Muscle layer of duodenum (tissue), 2 donors: Measurements from ENCODE around the gene NR3C1.

Experiments
- H3K27ac ChIP-seq: one replicate; pipeline ENCODE4 v1.7.0; 2013; ENCODE audit warnings: mild to moderate bottlenecking, low read length
- H3K27me3 ChIP-seq: one replicate; pipeline ENCODE4 v1.7.0; 2013; ENCODE audit warnings: low read depth, mild to moderate bottlenecking, control low read depth, low read length
- H3K36me3 ChIP-seq, 2 donors: one replicate each; pipeline ENCODE4 v1.7.0; 2013; ENCODE audit warnings: low read length in 2 of 2, control low read depth in 1 of 2, mild to moderate bottlenecking in 1 of 2; ENCODE audit not compliant: insufficient read depth in 2 of 2, control insufficient read depth in 1 of 2
- H3K4me1 ChIP-seq, 2 donors: one replicate each; pipeline ENCODE4 v1.7.0; 2013; ENCODE audit warnings: low read length in 2 of 2, mild to moderate bottlenecking in 2 of 2, control low read depth in 1 of 2, moderate library complexity in 1 of 2; ENCODE audit not compliant: insufficient read depth in 2 of 2, control insufficient read depth in 1 of 2
- H3K4me3 ChIP-seq, 2 donors: one replicate each; pipeline ENCODE4 v1.7.0; 2013; ENCODE audit warnings: low read length in 2 of 2, low read depth in 1 of 2, mild to moderate bottlenecking in 1 of 2
- H3K9me3 ChIP-seq, 2 donors: one replicate each; pipeline ENCODE4 v1.7.0; 2013; ENCODE audit warnings: low read length in 2 of 2, control low read depth in 1 of 2, mild to moderate bottlenecking in 1 of 2; ENCODE audit not compliant: control insufficient read depth in 1 of 2
- donor health status: healthy.

NR3C1 gene

DNA sequence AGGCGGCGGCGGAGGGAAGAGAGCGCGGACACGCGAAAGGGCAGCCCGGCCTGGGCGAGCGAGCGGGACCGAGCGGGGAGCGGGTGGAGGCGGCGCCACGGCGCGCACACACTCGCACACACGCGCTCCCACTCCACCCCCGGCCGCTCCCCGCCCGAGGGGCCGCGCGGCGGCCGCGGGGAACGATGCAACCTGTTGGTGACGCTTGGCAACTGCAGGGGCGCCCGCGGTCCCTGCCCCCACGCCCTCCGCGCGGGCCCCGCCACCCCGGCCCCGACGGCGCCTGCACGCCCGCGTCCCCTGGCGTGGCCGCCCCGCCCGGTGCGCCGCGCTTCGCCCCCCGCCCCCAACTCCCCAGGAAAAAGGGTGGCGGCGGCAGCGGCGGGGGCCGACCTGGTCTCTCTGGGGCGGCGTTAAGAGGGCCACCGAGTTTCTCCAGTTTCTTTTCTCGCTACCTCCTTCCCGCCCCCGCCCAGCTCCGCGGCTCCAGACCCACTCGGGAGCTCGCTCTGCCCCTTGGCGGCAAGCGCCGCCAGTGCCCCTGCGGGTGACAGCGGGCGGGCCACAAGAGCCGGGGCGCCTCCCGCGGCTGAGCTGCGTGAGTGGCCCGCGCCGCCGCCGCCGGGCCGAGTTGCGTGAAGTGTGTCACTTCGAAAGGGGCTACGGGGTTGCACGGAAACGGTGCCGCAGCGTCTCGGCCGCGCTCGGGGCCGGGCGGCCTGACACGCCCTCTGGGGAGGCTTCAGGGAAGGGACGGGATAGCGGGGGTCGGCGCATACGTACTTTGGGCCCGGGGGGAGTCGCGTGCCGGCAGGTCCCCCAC is at the start of gene NR3C1:
Gene NR3C1 (minus strand): TSS at position 94 of the 823 bp plus-strand sequence. CDS start 2,847 bp downstream, outside the sequence.
- Histone ChIP-seq H3K9me3 (no peaks in the 10 kb centered on the region), H3K27me3 (no peaks in the 10 kb centered on the region), H3K4me1 (peaks cover 4 to 23% of the 10 kb centered on the region in 2 donors), H3K36me3 (peaks cover 9 to 21% of the 10 kb centered on the region in 2 donors), H3K27ac (peak within 1 kb of the TSS; percentile 80), H3K4me3 (peak within 1 kb of the TSS; percentile 96 to 97)

DNA sequence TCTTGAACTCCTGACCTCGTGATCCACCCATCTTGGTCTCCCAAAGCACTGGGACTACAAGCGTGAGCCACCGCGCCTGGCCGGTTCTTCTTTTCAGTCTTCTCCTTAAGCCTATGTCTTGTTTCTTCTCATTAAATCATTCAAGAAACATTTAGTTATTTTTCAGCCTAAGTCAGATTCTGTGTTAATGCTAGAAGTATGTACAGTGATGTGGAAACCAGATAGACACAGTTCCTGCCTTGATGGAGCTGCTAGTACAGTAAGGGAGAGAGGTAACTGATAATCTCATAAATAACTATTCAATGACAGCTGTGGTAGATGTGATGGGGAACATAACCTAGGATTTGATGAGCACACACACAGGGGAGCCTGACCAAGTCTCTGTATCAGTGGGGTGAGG is 46.3 kb upstream of the NR3C1 start:
- no peak overlapping the region for H3K27ac ChIP-seq
- no peaks in the 10 kb centered on the region for H3K9me3 ChIP-seq
- no peaks in the 10 kb centered on the region for H3K4me1 ChIP-seq
- H3K36me3 ChIP-seq, result no peaks in the 10 kb centered on the region
- H3K27me3 ChIP-seq, result no peaks in the 10 kb centered on the region
- no peak overlapping the region for H3K4me3 ChIP-seq

DNA sequence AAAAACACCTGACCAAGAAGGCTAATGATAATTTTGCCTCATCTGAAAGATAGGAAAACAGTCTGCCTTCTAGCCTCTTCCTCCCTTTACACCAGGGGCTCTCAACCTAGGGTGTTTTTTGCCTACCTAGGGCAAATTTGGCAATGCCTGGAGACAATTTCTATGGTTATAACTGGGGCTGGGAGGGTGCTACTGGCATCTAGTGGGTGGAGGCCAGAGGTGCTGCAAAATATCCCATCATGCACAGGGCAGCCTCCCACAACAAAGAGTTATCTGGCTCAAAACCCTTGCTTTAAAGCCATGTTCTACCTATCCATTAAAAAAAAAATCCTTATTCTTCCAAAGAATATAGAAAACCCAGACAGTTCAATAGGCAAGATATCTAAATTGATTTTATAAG is 45.0 kb upstream of the NR3C1 start:
- Histone ChIP-seq H3K36me3 (no peaks in the 10 kb centered on the region), H3K27me3 (no peaks in the 10 kb centered on the region), H3K9me3 (no peaks in the 10 kb centered on the region), H3K27ac (no peak overlapping the region), H3K4me1 (no peaks in the 10 kb centered on the region), H3K4me3 (no peak overlapping the region)

DNA sequence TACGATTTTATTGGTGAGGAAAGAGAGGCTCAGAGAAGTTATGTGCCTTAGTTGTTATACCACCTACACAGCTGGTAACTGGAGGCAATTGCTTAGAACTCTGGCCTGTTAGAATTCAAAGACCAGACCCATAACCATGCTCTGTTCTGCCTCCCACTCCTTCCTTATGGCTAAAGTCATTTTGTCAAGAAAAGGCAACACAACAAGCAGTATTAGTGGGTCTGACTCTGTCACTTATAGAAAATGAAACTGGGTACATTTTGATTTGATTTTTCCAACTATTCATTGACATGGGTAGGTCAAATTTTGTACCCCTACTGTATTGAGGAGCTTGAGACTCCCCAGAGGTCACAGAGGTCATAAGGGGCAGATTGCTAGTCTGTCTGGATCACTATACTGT is 44.5 kb upstream of the NR3C1 start:
- no peaks in the 10 kb centered on the region for H3K4me1 ChIP-seq
- no peak overlapping the region for H3K4me3 ChIP-seq
- no peaks in the 10 kb centered on the region for H3K36me3 ChIP-seq
- no peak overlapping the region for H3K27ac ChIP-seq
- H3K27me3 ChIP-seq, result no peaks in the 10 kb centered on the region
- H3K9me3 ChIP-seq, result no peaks in the 10 kb centered on the region

DNA sequence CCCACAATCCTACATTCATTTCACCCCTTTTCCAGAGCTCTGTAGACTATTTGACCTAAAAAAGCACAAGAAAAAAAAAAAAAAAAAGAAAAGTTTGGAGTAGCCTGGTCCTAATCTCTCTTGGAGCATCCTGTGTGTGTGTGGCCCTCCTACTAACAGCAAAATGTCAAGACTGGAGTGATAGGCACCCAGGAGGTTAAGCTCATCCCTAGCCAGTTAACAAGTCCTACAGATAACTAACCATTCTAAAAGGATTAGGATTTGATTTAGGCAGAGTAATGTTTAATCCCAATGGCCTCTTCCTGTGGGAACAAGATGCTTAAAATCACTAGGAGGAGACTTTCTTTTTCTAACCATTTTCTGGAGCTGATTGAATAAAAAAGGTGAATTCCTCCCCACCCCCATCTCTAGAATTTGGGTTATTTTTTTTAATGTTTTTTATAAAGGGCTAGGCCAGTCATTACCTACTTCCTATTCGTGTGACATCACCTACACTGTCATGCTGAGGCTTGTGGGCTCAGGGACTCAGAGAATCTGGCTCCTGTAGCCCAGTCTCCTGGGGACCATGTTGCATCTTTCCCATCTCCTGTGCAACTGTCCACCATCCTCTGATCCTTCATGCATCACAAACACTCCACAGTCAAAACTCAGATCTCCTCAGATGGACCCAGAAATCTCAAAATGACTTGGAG is 43.2 kb upstream of the NR3C1 start:
- Histone ChIP-seq H3K27ac (no peak overlapping the region), H3K27me3 (no peaks in the 10 kb centered on the region), H3K4me1 (no peaks in the 10 kb centered on the region), H3K9me3 (no peaks in the 10 kb centered on the region), H3K36me3 (no peaks in the 10 kb centered on the region), H3K4me3 (no peak overlapping the region)

DNA sequence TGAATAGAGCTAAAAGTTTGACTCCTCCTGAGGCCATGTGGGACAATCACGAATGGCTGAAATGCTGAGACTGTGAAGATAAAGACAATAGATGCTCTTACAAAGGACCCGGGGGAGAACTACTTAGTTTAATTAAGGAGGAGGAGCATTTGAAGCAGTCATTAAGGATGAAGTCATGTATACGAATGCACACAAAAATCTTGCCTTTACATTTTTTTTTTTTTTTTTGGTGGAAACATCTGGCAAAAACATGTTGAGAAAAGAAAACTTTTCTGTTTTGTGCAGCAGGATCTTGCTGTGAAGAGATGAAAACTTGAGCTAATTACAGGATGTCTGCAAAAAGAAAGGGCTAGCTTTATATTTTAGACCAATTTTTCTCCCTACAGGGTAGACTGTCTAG is 42.3 kb upstream of the NR3C1 start:
- no peak overlapping the region for H3K27ac ChIP-seq
- no peak overlapping the region for H3K4me3 ChIP-seq
- no peaks in the 10 kb centered on the region for H3K4me1 ChIP-seq
- H3K36me3 ChIP-seq, result no peaks in the 10 kb centered on the region
- H3K27me3 ChIP-seq, result no peaks in the 10 kb centered on the region
- no peaks in the 10 kb centered on the region for H3K9me3 ChIP-seq

DNA sequence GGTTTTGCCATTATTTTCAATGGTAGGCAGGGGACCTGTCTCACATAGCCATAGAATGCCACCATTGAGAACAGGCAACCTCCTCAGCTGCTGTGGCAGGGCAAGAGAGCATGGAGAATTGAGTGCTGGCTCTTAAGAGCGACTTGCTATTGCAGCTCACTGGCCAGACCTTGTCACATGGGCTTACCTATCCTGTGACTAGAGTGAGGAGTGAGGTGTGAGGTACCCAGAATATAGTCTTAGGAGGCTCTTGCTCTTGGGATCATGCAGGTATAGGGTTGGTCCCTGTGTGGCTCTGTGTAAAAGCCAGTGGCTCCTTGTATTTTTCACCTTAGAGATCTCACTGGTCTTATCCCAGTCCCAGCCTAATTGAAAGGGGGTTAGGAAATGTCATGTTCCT is 39.8 kb upstream of the NR3C1 start:
- no peaks in the 10 kb centered on the region for H3K4me1 ChIP-seq
- no peak overlapping the region for H3K4me3 ChIP-seq
- no peaks in the 10 kb centered on the region for H3K36me3 ChIP-seq
- H3K27ac ChIP-seq, result no peak overlapping the region
- H3K9me3 ChIP-seq, result no peaks in the 10 kb centered on the region
- no peaks in the 10 kb centered on the region for H3K27me3 ChIP-seq

- Histone ChIP-seq H3K36me3 (no peaks in the 10 kb centered on the region), H3K27me3 (no peaks in the 10 kb centered on the region), H3K9me3 (no peaks in the 10 kb centered on the region), H3K4me3 (no peak overlapping the region), H3K4me1 (no peaks in the 10 kb centered on the region), H3K27ac (no peak overlapping the region)
These were observed 38.9 kb upstream of the NR3C1 start for GRCh38 chr5:143442385-143442784.

GRCh38 chr5:143440448-143441115 is 37.1 kb upstream of the NR3C1 start:
- H3K27me3 ChIP-seq, result no peaks in the 10 kb centered on the region
- no peak overlapping the region for H3K27ac ChIP-seq
- no peaks in the 10 kb centered on the region for H3K9me3 ChIP-seq
- no peaks in the 10 kb centered on the region for H3K4me1 ChIP-seq
- no peaks in the 10 kb centered on the region for H3K36me3 ChIP-seq
- H3K4me3 ChIP-seq, result no peak overlapping the region

DNA sequence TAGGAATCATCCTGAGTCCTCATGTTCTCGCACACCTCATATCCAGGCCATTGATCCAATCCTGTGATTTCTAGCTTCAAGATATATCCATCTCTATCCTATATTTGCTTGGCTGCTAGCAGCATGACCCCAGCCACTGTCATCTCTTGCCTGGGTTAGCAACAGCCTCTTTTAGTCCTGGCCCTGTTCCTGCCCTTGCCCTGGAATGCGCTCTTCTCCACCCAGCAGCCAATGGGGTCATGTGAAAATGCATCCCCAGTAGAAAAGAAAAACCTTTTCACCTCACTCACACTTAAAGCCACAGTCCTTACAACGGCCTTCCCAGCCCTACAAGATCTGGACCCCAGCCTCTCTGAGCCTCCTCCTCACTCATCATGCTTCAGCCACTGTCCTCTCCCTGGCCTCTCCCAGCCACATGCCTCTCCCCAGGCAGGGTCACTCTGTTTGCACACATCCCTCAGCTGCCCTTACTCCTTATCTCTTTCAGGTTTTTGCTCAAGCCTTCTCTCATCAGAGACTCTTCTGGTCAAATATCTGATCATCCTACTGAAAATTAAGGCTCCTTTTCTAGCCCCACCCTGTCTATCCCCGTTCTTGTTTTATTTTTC is 34.3 kb upstream of the NR3C1 start:
- Histone ChIP-seq H3K4me1 (no peaks in the 10 kb centered on the region), H3K36me3 (no peaks in the 10 kb centered on the region), H3K9me3 (no peaks in the 10 kb centered on the region), H3K27ac (no peak overlapping the region), H3K4me3 (no peak overlapping the region), H3K27me3 (no peaks in the 10 kb centered on the region)

DNA sequence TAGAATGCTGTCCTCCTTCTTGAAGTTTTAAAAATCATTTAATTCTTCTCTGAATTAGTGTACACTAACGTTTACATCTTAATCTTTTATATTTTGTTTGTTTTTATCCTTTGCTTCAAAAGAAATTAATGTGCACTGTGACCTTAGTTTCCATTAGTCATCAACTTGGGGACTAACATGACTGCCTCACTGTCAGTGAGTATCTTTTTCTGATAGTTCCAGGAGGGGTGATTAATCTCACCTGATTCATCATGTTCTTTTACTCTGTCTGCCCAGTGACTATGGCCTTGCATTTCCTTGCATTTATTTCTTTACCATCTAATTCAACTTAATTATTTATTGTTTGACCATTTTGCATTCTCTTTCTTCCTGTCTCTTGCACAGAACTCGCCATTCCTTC is 33.4 kb upstream of the NR3C1 start:
- H3K27me3 ChIP-seq, result no peaks in the 10 kb centered on the region
- no peaks in the 10 kb centered on the region for H3K4me1 ChIP-seq
- H3K4me3 ChIP-seq, result no peak overlapping the region
- H3K27ac ChIP-seq, result no peak overlapping the region
- H3K9me3 ChIP-seq, result no peaks in the 10 kb centered on the region
- no peaks in the 10 kb centered on the region for H3K36me3 ChIP-seq
